Measurements from ENCODE around the gene WDTC1. TPM values are rescaled to one million over a fixed set of nuclear protein-coding genes. Genes with fewer than 3 reads are reported as not detected.

The WDTC1 gene
- total and polyA plus RNA-seq, 3 donors from 2014 or later: 61.4 to 142 (median 69.5) TPM

DNA sequence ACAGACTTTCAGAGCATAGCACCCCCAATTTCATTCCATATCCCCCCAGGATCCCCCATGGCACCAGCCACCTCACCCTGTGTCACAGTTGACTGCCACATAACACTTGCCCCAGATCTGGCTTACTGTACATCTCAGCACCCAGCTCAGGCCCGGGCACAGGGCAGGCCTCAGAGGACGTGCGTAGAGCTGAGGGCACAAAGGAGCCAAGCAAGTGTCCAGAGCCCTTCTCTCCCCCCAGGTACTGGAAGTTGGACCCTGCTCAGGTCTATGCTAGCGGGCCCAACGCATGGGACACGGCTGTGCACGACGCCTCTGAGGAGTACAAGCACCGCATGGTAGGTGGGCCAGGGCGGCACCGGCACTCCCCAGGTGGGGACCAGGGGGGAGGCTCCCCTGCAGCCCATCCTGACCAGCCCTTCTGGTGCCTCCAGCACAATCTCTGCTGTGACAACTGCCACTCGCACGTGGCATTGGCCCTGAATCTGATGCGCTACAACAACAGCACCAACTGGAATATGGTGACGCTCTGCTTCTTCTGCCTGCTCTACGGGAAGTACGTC is 99.4 kb downstream of the WDTC1 start:
- Histone ChIP-seq H3K36me3 (ENCODE audit: low read depth, missing control alignments) (no peaks in the 10 kb centered on the region), H3K4me1 (peaks cover 2% of the 10 kb centered on the region), H3K27me3 (no peaks in the 10 kb centered on the region), H3K27ac (no peak overlapping the region), H3K9me3 (no peaks in the 10 kb centered on the region), H3K4me3 (no peak overlapping the region)
- no peak for TF ChIP-seq POLR2A (IDR thresholded peaks at IDR 0.05)
- TF ChIP-seq, protein P1, sequence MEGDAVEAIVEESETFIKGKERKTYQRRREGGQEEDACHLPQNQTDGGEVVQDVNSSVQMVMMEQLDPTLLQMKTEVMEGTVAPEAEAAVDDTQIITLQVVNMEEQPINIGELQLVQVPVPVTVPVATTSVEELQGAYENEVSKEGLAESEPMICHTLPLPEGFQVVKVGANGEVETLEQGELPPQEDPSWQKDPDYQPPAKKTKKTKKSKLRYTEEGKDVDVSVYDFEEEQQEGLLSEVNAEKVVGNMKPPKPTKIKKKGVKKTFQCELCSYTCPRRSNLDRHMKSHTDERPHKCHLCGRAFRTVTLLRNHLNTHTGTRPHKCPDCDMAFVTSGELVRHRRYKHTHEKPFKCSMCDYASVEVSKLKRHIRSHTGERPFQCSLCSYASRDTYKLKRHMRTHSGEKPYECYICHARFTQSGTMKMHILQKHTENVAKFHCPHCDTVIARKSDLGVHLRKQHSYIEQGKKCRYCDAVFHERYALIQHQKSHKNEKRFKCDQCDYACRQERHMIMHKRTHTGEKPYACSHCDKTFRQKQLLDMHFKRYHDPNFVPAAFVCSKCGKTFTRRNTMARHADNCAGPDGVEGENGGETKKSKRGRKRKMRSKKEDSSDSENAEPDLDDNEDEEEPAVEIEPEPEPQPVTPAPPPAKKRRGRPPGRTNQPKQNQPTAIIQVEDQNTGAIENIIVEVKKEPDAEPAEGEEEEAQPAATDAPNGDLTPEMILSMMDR (IDR thresholded peaks at IDR 0.05): no peak
- intact Hi-C loops (cut with DNase I; ENCODE audit: low total_unique reads): no loop called here
- no peak for DNase-seq
- 92 to 95% methylated on average over 12 to 17 of the region's 17 CpGs for WGBS, 2 donors

DNA sequence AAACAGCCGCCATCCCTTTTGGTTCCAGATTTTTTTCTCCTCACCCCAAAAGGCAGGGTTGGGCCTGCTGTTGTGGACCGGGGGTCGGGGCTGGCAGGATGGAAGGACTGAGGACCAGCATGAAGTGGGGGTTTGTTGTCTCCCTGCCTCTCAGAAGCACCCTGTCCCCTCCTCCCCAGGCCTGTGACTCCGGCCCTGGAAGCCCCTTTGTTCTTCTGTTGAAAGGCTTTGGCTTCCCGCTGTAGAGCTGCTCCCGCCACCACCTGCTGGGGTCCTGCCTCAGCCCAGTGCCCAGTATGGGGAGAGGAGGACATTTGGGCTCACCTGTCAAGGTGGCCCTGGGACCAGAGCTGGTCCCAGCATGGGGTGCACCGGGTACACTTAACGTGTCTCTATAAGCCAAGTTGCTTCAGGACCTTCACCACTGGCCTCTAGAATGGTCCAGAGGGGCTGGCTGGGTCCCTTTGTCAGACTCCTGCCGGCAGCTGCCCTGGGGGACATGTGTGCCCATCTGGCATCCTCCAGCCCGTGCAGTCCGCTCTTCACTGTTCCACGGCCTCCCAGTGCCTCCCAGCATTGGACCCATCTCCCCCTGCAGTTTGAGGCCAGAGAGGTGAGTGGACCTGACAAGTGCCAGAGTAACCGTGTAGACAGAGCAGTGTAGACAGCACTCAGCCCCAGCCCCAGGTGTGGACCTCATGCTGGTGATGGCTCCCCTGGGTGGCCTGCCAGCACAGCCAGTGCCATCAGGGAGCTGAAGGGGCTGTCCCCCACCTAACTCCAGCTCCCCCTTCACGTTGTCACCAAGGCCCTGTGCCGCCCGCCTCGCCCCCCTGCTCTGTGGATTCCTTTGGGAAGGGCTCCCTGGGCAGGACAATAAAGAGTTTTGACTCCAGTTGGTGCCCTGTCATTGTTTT is 101.3 kb downstream of the WDTC1 start:
- intact Hi-C loops (cut with DNase I; ENCODE audit: low total_unique reads): no loop called here

DNA sequence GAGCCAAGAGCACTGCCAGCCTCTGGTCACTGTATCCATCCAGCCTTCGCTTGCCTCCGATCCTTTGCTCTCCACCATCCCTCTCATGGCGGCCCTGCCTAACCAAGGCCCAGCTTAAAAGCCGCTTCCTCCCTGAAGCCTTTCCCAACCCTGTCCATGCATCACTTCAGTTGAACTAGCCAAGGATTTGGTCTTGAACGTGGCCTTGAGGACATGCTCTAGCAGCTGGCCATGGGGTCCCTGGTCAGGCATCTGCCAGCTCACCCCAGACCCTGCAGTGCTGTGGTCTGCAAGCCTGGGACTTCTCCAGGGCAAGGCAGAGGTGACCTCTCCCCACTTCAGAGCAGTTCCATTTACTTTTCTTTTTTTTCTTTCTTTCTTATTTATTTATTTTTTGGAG is 102.3 kb downstream of the WDTC1 start:
- 89 to 94% methylated on average over 5 of the region's 5 CpGs for whole genome bisulfite sequencing, 2 donors
- Histone ChIP-seq H3K4me3 (no peak overlapping the region), H3K9me3 (no peaks in the 10 kb centered on the region), H3K27me3 (no peaks in the 10 kb centered on the region), H3K36me3 (ENCODE audit: low read depth, missing control alignments) (no peaks in the 10 kb centered on the region), H3K4me1 (peaks cover 2% of the 10 kb centered on the region), H3K27ac (no peak overlapping the region)
- intact Hi-C loops (cut with DNase I; ENCODE audit: low total_unique reads): no loop called here
- no peak for TF ChIP-seq POLR2A (IDR thresholded peaks at IDR 0.05)
- TF ChIP-seq, protein P1 (IDR thresholded peaks at IDR 0.05): no peak
- DNase-seq: no peak

More for the DNA sequence above, 101.3 kb downstream of the WDTC1 start:
- Histone ChIP-seq H3K9me3 (no peaks in the 10 kb centered on the region), H3K27ac (no peak overlapping the region), H3K27me3 (no peaks in the 10 kb centered on the region), H3K36me3 (ENCODE audit: low read depth, missing control alignments) (no peaks in the 10 kb centered on the region), H3K4me1 (no peaks in the 10 kb centered on the region), H3K4me3 (no peak overlapping the region)
- TF ChIP-seq, protein P1 (IDR thresholded peaks at IDR 0.05): no peak
- TF ChIP-seq POLR2A (IDR thresholded peaks at IDR 0.05): no peak
- DNase-seq: no peak
- 94 to 97% methylated on average over 13 to 16 of the region's 17 CpGs for WGBS, 2 donors

DNA sequence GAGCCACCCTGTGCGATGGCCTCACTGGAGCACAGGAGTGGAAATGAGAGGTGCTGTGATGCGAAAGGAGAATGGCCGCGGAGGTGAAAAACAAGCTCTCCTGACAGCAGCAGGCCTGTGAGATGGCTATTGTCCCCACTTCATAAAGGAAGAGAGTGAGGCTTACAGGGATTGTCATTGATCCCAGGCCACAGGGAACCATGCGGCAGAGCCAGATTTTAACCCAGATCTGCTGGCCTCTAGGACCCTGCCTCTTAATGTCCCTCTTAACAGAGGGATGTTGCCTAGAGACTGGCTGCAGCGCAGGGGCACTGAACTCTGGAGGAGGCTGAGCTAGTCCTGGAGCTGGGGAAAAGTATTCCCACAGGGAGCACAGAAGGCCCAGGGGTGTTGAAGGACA is 104.3 kb downstream of the WDTC1 start:
- DNase-seq: no peak
- H3K27ac ChIP-seq: no peak overlapping the region
- intact Hi-C loops (cut with DNase I; ENCODE audit: low total_unique reads): no loop called here
- H3K27me3 ChIP-seq: no peaks in the 10 kb centered on the region
- peaks cover 5% of the 10 kb centered on the region for H3K4me1 ChIP-seq
- no peaks in the 10 kb centered on the region for H3K9me3 ChIP-seq
- no peaks in the 10 kb centered on the region for H3K36me3 ChIP-seq (ENCODE audit: low read depth, missing control alignments)
- whole genome bisulfite sequencing, 2 donors: 84 to 96% methylated on average over 6 of the region's 6 CpGs
- TF ChIP-seq, protein P1 (IDR thresholded peaks at IDR 0.05): no peak
- no peak for TF ChIP-seq POLR2A (IDR thresholded peaks at IDR 0.05)
- no peak overlapping the region for H3K4me3 ChIP-seq
